NCI-H1048 (cell line): ENCODE results near the gene CCDC30.
"Not testable (repeated sequence)": the region's sequence is repeated elsewhere in the genome, so short reads cannot be mapped to it uniquely, and the experiment has no call there.

Experiments
- DNase-seq: peaks from one replicate; lab custom pipeline; 2025; lab: John Stamatoyannopoulos, UW

CCDC30 gene

DNA sequence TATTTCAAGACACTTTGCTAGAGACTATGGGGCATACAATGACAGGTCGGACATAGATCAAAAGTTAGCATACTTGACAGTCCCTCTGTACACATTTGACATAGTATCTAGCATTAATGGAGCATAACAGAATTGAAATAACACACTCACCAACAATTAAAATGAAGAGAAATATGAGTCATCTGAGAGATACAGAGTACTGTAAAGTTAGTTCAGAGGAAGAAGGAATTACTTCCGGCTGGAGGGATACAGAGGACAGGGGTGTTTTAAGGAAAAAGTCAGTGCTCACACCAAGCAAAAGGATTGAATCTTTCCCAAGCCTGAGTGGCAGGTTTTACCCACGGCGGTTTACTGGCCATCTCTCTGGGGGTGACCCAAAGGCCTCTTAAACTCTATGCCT, 9.7 kb upstream of the CCDC30 start:
- no peak for DNase-seq

DNA sequence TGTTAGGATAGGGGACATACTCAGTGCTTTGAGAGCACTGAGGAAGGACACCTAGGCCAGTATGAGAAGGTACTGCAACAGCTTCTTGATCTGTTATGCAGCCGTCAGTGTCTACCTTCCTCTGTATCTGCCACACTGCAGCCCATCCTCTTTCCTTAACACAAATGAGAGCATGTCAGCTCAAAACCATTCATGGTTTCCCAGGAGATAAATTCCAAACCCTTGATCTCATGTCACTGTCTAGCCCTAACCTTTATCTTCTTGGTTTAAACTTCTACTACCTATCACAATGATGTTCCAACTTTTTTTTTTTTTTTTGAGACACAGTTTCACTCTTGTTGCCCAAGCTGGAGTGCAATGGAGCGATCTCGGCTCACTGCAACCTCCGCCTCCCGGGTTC, 8.7 kb upstream of the CCDC30 start:
- DNase-seq: no peak

DNA sequence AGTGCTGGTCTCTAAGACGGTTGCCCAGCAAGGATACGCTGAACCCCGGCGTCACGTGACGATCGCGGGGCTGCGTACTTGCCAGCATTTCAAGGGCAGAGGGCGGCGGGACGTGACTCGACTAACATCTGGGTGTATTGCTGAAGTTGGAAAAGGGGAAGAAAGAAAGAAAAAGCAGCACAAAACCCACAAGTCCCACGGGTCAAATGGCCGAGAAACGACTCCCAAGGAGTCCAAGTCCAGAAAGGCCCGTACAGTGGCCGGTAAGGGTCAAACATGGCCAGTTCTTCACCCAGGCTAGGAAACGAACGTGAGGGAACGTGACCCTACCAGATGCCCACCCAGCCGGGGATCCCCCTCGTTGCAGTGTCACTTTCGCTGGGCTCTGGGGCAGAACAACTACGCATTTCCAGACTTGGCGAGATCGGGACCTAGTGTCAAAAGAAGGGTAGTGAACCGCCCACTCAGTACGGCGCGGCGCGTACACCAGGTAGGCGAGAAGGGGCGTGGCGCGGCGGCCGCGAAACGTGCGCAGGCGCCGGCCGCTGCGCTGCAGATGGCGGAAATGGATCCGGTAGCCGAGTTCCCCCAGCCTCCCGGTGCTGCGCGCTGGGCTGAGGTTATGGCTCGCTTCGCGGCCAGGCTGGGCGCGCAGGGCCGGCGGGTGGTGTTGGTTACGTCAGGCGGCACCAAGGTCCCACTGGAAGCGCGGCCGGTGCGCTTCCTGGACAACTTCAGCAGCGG, 6.9 kb upstream of the CCDC30 start, which contains the start of the genes PPCS and ZMYND12:
TSS of gene PPCS (plus strand) at position 534 of the 744 bp plus-strand sequence. CDS start at position 557, 23 bp downstream.
TSS of gene ZMYND12 (minus strand) at position 13 of the 744 bp plus-strand sequence. CDS start 25 bp downstream, outside the sequence.
- peak; percentile 40 for DNase-seq

DNA sequence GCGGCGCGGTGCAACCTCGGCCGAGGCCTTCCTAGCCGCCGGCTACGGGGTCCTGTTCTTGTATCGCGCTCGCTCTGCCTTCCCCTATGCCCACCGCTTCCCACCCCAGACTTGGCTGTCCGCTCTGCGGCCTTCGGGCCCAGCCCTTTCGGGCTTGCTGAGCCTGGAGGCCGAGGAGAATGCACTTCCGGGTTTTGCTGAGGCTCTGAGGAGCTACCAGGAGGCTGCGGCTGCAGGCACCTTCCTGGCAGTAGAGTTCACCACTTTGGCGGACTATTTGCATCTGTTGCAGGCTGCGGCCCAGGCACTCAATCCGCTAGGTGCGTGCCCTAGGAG, 6.4 kb upstream of the CCDC30 start:
- DNase-seq: no peak

DNA sequence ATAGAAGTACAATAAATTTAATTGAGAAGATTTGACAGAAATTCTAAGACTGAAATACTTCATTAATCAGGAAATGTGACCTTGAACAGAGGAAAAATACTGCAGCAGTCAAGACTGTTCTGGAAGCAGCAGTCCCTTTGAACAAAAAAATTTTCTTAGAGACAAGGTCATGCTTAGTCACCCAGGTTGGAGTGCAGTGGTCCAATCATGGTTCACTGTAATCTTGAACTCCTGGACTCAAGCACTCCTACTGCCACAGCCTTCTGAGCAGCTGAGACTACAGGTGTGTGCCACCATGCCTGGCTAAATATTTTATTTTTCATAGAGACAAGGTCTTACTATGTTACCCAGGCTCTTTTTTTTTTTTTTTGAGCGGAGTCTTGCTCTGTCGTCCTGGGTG, 1.9 kb upstream of the CCDC30 start:
- no peak for DNase-seq

DNA sequence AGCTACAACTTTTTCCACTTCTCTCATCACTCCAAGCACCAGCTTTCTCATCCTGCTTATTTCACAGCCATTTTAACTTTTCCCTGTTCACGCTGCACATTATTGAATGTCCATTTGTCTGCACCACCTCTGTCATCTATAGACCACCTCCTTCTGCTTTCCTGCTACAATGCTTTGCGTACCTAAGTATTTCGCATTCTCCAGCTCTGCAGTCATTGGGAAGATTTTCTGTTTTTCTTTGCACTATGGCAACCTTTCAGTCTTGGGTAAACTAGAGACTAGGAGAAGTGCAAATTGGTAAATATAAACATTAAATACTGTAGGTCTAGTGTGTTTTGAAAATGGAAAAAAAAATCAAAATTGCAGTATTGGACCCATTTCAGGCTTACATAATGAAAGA, 835 bp downstream of the CCDC30 start:
- no peak for DNase-seq

DNA sequence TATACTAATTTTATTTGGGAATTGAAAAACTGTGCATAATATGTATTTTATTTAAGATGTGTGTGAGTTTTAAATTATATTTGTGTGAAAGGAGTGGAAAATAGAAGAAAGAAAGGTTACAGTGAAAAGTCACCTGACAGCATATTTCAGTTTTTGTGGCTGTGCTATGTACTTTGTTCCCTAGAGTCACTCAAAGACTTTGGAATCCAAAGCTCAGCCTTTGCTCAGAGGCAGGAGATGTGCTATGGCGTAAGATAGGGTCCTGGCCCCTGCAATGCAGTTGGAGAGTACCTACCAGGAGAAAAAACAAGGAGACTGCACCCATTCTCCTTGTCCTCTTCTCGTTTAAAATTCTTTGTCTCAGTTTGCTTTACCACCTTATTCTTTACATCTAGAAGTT, 2.9 kb downstream of the CCDC30 start:
- no peak for DNase-seq

DNA sequence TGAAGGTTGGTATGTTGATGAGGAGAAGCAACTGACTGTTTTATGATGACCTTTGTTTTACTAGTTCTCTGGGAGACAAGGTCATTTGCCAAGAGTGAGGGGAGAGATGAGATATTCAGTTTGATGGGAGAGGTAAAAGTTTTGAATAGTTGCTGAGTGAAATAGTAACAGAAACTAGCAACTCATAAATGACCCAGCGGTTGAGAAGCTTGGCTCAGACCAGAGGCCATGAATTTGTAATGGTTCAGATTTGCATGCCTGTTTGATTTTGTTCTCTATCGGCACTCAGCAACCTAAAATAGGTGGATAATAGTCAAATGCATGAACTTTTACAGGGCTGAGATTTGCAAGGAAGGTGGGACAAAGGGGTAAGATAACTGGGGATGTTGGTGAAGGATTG, 6.6 kb downstream of the CCDC30 start:
- DNase-seq: no peak

DNA sequence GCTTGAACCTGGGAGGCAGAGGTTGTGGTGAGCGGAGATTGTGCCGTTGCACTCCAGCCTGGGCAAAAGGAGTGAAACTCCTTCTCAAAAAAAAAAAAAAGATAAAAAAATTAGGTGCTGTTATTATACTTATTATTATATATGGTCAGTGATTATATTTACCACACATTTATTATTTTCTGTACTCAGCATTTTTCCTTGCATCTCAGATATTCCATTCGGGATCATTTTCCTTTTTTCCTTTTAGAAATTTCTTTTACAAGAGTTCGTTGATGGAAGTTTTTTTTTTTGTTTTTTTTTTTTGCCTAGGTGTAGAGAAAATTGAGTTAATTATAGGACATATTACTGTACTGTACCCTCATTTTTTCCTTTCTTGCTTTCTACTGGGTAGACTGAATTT, 13.5 kb downstream of the CCDC30 start:
- no peak for DNase-seq

DNA sequence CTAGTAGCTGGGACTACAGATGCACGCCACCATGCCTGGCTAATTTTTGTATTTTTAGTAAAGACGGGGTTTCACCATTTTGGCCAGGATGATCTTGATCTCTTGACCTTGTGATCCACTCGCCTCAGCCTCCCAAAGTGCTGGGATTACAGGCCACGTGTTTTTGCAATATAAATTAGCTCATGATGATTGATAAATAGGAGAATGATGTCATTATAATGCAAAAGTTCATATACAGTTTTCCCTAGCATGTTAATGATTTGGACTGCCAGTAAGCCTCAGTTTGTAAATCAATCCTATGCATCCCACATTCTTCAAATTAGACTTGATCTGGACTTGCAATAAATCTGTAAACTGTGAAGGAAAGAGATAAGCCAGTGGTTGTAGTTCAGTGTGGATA, 14.3 kb downstream of the CCDC30 start:
- not testable (repeated sequence) for DNase-seq

DNA sequence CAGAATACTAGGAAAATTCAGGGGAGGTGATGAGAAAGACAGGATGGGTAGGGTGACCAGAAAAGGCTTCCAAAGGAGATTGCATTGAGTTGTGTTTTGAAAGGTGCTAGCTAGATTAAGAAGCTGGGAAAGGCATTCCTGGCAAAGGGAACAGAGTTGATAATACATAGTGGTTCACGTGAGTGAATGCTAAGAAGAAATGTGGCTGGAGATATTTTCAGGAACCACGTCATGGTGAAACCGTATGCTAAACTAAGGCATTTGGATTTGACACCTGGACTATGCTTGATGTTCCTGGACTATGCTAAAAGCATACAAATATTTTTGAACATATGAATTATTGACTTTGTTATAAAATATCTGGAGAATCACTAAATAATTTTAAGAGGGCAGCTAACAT, 14.7 kb downstream of the CCDC30 start:
- no peak for DNase-seq

DNA sequence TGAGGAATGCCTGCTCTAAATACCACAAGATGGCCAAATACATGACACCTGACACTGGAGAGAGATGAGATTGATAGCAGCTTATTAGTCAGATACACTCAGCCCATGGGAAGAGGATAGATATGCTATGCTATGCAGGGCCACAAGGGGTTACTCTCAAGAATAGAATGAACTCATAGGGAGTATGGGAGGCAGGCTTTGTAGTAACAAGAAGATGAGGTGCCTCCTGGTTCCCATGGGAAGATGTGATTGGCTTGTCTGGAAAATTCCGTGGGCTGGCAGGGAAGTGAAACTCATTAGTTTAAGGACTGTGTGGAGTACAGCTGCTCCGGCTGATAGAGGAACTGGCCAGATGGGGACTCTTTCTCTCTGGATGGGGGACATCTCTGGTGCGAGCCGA, 16.5 kb downstream of the CCDC30 start:
- DNase-seq: no peak

DNA sequence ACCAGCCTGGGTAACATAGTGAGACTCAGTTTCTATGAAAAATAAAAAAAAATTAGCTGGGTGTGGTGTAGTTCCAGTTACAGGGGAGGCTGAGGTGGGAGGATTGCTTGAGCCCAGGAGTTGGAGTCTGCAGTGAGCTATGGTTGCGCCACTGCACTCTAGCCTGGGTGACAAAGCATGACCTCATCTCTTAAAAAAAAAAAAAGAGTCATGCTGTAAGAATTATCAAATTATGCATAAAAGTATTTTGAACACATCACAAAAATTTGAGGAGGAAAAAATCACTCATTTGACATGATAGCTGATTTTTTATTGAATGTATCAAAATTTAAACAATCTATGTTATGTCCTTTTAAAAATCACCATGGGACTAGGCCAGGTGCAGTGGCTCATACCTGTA, 17.8 kb downstream of the CCDC30 start:
- no peak for DNase-seq

DNA sequence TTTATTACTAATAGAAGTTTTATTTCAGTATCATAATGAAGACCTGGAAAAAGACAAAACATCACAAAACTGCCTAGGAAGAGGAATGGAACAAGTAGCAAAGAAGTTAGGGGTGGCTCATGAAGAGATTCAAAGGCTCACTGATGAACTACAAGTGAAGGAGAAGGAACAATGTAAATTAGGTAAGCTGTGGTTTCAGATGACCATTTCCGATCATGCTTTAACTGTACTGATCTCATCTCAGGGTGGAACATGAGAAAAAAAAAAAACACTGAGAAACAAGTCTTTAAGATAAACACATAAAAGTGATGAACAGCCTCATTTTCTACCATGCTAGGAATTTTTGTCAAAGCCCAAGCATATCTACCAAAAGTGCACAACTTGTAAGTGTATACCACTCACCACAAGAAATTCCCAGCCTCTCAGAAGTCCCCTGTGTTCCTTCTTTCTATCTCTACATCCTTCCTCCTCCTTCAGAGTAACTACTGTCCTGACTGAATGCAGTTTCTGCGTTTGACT, 19.6 kb downstream of the CCDC30 start:
- DNase-seq: no peak

DNA sequence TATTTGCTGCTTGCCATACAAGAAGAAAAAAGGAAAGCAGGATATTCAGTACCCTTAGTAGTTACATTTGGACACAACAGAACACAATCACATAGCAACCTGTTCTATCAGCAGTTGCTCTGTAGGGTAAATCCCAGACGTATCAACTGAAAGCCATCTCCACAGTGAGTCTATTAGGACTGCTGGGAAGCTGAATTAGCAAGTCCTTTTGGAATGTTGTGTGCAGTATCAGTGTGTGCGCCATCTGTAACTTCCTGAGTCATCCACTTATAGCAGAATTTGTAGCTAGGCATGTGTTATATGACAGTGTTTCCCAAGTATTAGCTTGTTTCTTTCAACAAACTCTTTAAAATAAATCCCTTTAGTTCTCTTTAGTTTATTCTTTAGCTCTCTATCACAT, 21.3 kb downstream of the CCDC30 start:
- no peak for DNase-seq

DNA sequence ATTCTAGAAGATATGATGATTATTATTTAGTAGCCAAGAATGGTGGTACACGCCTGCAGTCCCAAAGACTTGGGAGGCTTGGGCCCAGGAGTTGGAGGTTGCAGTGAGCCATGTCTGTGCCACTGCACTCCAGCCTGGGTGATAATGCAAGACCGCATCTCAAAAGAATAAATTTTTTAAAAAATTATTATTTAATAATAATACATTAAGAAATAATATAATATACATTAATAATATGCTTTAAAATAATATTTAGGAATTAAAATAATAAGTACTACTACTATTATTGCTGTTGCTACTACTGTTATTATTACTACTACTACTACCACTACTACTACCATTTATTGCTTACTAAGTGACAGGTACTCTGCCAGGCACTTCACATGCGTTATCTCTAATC, 27.2 kb downstream of the CCDC30 start:
- DNase-seq: no peak

DNA sequence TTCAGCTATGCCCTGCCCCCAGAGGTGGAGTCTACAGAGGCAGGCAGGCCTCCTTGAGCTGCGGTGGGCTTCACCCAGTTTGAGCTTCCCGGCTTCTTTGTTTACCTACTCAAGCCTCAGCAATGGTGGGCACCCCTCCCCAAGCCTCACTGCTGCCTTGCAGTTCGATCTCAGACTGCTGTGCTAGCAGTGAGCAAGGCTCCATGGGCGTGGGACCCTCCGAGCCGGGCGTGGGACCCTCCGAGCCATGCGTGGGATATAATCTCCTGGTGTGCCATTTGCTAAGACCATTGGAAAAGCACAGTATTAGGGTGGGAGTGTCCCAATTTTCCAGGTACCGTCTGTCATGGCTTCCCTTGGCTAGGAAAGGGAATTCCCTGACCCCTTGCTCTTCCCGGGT, 38.9 kb downstream of the CCDC30 start:
- DNase-seq: not testable (repeated sequence)

DNA sequence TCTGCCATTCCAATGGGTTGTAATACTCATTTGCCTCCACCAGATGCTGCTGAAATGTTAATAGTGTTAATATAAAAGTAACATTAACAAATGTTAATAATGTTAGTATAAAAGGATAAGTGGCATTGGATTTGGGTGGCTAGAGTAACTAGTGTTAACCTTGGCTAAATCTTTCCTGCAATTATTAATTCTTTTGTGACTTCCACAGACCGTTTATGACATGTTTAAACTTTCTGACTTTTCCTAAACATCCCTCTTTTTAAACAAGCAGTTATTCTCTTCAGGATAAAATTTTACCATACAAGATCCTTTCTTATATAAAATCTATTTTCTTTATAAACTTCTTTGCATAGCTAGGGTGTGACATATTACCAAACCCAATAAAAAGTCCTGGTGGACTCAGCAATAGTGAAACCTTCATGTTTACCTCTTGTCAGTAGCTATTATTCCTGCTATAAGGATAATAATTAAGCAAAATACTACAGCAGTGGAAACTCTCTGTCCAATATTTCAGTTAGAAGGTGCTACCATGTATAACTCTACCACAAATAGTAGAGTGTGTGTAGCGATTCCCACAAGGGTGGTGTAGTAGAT, 41.5 kb downstream of the CCDC30 start:
- no peak for DNase-seq

DNA sequence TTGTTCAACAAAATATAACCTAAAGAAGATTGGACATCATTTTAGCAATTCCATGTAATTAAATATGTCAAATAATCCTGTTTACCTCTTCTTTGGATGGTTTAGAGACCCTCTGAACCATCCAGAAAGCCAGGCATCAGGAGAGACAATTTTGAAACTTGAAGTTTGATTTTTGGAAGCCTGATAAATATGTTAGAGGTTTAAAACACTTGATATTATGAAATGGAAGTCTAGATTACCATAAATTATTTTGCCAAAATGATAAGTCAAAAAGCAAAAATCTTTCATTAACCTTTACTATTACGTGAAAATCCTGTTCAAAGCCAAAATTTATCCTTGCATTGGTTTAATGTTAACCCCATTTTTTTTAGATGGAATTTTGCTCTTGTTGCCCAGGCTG, 43.5 kb downstream of the CCDC30 start:
- no peak for DNase-seq

DNA sequence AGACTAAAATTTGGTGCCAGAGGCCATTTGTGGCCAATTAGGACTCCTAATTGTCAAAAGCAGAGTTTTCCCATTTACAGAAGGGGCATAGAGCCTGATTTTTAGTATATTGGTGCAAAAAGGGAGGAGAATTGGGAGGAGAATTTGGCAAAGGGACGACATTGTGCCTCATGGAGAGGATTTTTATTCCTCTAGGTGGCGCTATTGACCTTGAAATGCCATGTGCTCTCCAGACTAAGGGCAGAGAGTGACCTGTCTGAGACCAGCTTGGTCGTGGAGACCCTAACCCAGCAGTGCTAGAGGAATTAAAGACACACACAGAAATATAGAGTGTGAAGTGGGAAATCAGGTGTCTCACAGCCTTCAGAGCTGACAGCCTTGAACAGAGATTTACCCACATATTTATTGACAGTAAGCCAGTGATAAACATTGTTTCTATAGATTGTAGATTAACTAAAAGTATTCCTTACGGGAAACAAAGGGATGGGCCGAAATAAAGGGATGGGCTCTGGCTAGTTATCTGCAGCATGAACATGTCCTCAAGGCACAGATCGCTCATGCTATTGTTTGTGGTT, 48.6 kb downstream of the CCDC30 start:
- DNase-seq: not testable (repeated sequence)

DNA sequence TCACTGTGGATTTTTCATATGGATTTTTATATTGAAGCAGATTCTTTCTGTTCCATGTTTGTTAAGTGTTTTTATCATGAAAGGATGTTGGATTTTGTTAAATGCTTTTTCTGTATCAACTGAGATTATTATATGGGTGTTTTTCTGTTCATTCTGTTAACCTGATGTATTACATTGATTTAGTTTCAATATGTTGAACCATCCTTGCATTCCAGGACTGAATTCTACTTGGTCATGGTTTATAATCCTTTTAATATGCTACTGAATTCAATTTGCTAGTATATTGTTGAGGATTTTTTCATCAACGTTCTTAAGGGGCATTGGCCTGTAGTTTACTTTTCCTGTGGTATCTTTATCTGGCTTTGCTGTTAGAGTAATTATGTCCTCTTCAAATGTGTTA, 55.8 kb downstream of the CCDC30 start:
- no peak for DNase-seq

DNA sequence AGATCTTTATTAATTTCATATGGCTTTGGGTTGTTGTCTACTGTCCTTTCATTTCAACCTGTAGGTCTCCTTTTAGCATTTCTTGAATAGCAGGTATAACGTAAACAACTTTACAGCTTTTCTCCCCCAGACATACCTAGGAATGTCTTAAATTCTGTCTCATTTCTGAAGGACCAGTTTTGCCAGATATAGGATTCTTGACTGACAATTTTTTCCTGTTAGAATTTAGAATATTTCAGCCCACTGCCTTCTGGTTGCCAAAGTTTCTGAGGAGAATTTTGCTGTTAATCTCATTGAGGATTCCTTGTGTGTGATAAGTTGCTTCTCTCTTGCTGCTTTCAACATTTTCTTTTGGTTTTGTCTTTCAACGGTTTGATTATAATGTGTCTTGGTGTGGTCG, 60.1 kb downstream of the CCDC30 start:
- no peak for DNase-seq

DNA sequence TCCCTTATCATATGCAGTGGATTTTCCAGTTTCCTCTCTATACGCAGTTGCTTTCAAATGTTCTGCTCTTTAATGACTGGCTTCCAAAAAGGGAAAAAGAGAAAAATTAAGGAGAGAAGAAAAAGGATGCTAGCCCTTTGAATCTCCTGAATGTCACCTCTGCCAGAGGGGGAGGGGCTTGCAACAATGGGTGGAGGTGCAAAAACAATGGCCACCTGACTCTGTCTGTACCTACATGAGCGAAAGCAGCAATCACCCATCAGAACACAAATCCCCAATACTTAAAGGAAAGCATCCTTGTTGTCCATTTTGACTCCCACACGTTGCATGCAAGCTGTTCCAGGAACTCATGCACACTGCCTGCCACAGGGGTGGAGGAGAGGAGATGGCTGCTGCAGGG, 61.2 kb downstream of the CCDC30 start:
- no peak for DNase-seq
